IMR-90 (cell line): ENCODE results near the gene MYT1.

Experiments
- CEBPB ChIP-seq: IDR thresholded peaks from 2 replicates; pipeline ENCODE4 v1.6.1; 2012; ENCODE audit warnings: low read depth, low read length, improper control_type of control experiment
- FOS ChIP-seq: fragments of 150-350 bp; IDR thresholded peaks from 2 replicates; pipeline ENCODE4 v1.6.1; 2016; ENCODE audit warnings: low read depth, low read length
- MAFK ChIP-seq: IDR thresholded peaks from 2 replicates; pipeline ENCODE4 v1.6.1; 2012; ENCODE audit warnings: low read depth, low read length, improper control_type of control experiment
- MAZ ChIP-seq: IDR thresholded peaks from 2 replicates; pipeline ENCODE4 v1.6.1; 2012; ENCODE audit warnings: low read depth, mild to moderate bottlenecking, low read length, improper control_type of control experiment, moderate library complexity, borderline replicate concordance
- POLR2A ChIP-seq: IDR thresholded peaks from 2 replicates; pipeline ENCODE4 v1.6.1; 2012; ENCODE audit warnings: mild to moderate bottlenecking, low read depth, low read length
- SMC3 ChIP-seq: fragments of 150-350 bp; IDR thresholded peaks from 2 replicates; pipeline ENCODE4 v1.6.1; 2016; ENCODE audit warnings: low read depth, mild to moderate bottlenecking, antibody characterized with exemption, low read length, moderate library complexity
- TF ChIP-seq, protein P1 (sequence below): conservative IDR thresholded peaks from 2 replicates; pipeline ENCODE4 v1.5.1; 2012; ENCODE audit warnings: mild to moderate bottlenecking, low read depth, low read length, improper control_type of control experiment
- TF ChIP-seq, protein P2 (sequence below): fragments of 150-350 bp; IDR thresholded peaks from 2 replicates; pipeline ENCODE4 v1.6.1; 2017; ENCODE audit warnings: mild to moderate bottlenecking, antibody characterized with exemption, low read length, low read depth

DNA sequence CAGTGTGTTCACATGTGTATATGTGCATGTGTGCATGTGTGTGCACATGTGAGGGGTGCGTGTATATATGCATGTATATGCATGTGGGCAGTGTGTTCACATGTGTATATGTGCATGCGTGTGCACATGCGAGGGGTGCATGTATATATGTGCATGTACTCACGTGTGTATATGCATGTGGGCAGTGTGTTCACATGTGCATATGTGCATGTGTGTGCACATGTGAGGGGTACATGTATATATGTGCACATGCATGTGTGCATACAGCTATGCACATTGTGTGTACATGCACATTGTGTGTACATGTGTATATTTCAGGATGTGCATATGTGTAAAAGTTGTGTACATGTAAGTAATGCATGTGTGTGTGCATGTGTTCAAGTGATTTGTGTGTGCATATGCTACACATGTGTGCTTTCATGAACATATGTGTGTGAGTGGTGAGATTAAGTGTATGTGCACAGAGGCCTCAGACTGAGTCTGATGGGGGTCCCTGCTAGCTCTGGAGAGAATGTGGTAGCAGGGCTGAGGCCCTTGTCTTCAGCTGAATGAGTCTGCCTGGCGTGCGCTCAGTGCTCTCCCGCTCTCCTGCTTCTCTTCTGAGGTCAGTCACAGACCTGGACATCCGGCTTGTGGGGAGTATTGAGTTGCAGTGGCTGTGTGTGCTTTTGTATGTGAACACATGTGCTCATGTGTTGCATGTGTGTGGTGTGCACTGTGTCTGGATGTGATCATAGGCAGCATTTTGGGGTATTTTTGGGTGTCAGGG lies 19.9 kb upstream of the MYT1 start:
- TF ChIP-seq POLR2A = no peak
- TF ChIP-seq CEBPB = no peak
- TF ChIP-seq, protein P1, sequence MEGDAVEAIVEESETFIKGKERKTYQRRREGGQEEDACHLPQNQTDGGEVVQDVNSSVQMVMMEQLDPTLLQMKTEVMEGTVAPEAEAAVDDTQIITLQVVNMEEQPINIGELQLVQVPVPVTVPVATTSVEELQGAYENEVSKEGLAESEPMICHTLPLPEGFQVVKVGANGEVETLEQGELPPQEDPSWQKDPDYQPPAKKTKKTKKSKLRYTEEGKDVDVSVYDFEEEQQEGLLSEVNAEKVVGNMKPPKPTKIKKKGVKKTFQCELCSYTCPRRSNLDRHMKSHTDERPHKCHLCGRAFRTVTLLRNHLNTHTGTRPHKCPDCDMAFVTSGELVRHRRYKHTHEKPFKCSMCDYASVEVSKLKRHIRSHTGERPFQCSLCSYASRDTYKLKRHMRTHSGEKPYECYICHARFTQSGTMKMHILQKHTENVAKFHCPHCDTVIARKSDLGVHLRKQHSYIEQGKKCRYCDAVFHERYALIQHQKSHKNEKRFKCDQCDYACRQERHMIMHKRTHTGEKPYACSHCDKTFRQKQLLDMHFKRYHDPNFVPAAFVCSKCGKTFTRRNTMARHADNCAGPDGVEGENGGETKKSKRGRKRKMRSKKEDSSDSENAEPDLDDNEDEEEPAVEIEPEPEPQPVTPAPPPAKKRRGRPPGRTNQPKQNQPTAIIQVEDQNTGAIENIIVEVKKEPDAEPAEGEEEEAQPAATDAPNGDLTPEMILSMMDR = no peak
- no peak for TF ChIP-seq MAZ
- no peak for TF ChIP-seq SMC3
- TF ChIP-seq, protein P2, sequence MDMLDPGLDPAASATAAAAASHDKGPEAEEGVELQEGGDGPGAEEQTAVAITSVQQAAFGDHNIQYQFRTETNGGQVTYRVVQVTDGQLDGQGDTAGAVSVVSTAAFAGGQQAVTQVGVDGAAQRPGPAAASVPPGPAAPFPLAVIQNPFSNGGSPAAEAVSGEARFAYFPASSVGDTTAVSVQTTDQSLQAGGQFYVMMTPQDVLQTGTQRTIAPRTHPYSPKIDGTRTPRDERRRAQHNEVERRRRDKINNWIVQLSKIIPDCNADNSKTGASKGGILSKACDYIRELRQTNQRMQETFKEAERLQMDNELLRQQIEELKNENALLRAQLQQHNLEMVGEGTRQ = no peak
- TF ChIP-seq FOS = no peak
- TF ChIP-seq MAFK = no peak
